AG20443 (cell line): Measurements from ENCODE around the gene GRM7.

ENCODE experiments used
- DNase-seq: peaks from one replicate; pipeline ENCODE4 v3.0.0; 2012; ENCODE audit warnings: low spot score, mixed read lengths

Gene GRM7

GRCh38 chr3:7504886-7505775 is 644.2 kb downstream of the GRM7 start:
- no peak for DNase-seq

GRCh38 chr3:7506606-7507180 is 645.8 kb downstream of the GRM7 start:
- no peak for DNase-seq

DNA sequence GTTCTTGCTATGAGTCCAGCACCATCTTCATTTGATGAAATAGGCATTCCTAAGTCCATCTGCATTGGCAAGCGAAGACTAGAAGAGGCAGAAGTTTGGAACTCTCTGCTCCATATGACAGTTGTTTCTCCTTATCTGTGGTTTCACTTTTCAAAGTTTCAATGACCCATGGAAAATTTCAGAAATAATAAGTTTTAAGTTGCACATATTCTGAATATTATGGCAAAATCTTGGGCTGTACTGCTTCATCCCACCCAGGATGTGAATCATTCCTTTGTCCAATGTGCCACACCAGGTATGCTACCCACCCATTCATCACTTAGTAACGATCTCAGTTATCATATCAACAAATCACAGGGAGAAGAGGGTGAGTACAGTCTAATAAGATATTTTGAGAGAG is 647.9 kb downstream of the GRM7 start:
- DNase-seq = no peak

- DNase-seq = no peak
Observed at GRCh38 chr3:7512048-7512447, 651.1 kb downstream of the GRM7 start.

- no peak for DNase-seq
Observed at GRCh38 chr3:7518026-7518425, 657.1 kb downstream of the GRM7 start.

DNA sequence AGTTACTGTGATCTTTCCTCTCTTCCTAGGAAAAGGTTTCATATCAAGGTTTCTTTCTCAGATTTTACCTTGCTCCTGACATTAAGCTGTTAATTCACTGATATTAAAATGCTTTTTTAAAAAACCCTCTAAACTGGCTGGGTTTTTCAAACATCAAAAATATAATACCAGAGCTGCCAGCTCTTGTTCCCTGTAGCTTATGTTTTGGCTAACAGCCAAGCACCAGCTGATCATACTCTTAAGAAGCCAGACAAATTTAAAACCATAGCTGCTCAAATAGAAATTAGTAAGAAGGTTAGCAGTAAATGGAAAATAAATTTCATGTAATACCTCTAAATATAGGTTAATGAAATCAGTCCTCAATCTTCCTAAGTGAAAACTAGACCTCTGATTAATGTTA is 657.5 kb downstream of the GRM7 start:
- no peak for DNase-seq

GRCh38 chr3:7520059-7520458 is 659.1 kb downstream of the GRM7 start:
- no peak for DNase-seq

GRCh38 chr3:7520593-7520992 is 659.7 kb downstream of the GRM7 start:
- no peak for DNase-seq

DNA sequence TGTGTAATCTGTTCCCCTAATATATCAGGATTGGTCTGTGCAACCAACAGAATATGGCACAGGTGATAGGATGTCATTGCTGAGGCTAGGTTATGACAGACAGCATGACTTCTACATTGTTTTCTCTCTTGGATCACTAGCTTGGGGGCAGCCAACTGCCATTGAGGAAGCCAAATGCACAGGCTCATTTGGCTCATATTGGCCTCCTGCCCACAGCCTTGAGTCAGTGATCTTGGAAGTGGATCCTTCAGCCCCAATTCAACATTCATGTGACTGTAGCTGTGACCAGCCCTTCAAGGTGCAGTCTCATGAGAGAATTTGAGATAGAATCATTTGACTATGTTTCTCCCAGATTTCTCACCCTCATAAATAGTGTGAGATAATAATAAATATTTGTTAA is 675.6 kb downstream of the GRM7 start:
- no peak for DNase-seq

GRCh38 chr3:7536921-7537320 is 676.0 kb downstream of the GRM7 start:
- DNase-seq = no peak

GRCh38 chr3:7543294-7543880 is 682.5 kb downstream of the GRM7 start:
- no peak for DNase-seq

DNA sequence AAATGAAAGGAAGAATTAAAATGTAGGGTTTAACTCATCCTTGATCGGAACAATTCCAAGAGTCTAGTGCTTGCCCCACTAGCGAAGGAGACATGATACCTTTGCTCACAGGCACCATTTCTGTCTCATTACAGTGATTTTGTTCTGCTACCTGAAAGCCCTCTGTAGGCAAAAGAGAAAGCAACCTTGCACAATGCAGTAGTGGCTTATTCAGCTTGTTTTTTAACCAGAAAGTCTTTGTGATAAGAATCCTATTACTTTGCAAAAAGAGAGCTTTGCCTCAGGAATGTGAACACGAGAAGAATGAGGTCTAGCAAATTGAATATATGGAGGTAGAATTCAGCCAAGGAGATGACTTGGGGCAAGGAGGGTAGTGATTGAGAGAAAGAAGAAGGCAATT is 684.4 kb downstream of the GRM7 start:
- no peak for DNase-seq

DNA sequence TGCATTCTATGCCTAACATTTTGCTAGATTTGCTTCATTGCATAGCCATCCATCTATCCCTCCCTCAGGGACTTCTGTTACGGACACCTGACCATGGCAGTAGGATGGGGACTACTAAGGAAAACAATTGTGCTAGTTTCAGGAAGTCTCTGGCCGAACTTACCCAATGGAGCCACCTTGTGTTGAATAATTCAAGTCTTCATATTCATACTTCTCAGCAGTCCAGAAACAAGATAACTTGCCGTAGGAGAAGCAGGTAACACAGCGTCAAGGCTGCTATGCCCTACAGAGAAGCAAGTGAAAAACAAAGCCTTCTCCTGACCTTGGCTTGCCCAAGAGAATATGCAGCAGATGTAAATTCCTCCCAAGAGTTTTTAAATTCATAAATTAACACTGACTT is 685.3 kb downstream of the GRM7 start:
- no peak for DNase-seq

DNA sequence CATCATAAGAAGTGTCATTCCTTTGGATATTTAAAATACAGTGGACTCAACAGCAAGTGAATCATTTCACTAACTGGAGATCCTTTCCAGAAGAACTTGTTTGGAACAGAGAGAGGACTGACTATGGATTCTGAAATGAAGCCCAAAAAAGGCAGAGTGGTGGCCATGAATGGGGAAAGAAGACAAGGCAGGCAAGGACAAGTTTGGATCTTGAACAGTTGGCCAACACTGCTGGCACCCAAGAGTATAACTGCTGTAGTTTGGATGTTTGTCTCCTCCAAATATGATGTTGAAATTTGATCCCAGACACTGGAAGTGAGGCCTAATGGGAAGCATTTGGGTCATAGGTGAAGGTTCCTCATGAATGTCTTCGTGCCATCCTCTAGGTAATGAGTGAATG is 686.9 kb downstream of the GRM7 start:
- DNase-seq = no peak

- DNase-seq = no peak
Observed at GRCh38 chr3:7562892-7563291, 702.0 kb downstream of the GRM7 start.

- no peak for DNase-seq
Observed at GRCh38 chr3:7565574-7565973, 704.7 kb downstream of the GRM7 start.

DNA sequence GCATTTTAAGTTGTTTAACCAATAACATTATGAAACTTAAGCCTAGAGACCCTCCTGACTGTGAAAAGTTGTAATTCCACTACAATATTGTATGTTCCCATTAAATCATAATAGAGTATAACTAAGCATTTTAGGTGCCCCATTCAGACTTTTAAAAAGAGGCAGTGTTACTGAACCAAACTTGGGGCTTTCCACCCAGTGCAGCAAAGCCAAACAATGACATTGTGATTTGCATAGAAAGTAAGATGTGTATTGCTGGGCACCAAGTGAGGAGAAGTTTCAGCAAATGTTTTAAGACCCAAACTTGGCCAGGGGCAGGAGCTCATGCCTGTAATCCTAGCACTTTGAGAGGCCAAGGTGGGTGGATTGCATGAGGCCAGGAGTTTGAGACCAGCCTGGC is 706.2 kb downstream of the GRM7 start:
- no peak for DNase-seq

DNA sequence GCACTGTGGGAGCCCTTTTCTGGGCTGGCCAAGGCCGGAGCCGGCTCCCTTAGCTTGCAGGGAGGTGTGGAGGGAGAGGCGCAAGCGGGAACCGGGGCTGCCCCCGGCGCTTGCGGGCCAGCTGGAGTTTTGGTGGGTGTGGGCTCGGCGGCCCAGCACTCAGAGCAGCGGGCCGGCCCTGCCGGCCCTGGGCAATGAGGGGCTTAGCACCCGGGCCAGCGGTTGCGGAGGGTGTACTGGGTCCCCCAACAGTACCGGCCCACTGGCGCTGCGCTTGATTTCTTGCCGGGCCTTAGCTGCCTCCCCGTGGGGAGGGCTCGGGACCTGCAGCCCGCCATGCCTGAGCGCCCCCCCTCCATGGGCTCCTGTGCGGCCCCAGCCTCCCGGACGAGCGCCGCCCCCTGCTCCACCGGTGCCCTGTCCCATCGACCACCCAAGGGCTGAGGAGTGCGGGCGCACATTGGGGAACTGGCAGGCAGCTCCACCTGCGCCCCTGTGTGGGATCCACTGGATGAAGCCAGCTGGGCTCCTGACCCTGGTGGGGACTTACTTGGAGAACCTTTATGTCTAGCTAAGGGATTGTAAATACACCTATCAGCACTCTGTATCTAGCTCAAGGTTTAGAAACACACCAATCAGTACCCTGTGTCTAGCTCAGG is 707.7 kb downstream of the GRM7 start:
- DNase-seq = no peak

DNA sequence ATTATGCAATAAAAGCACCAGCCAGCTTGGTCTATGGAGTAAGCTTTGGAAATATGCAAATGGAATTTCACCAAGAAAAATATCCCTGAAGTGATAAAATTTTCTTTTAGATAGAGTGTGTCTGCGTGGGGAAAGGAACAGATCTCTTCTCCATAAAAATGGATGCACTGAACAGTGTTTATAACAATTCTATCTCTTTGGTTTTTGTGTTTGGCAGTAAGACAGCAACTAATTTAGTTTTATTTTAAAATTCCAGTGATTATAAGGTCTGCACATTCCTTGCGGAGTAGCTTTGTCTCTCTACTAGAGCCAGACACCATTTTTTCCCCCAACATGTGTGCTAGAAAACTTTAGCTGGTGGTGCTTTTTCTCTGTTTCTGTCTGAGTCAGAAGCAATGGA is 712.4 kb downstream of the GRM7 start:
- DNase-seq = no peak

DNA sequence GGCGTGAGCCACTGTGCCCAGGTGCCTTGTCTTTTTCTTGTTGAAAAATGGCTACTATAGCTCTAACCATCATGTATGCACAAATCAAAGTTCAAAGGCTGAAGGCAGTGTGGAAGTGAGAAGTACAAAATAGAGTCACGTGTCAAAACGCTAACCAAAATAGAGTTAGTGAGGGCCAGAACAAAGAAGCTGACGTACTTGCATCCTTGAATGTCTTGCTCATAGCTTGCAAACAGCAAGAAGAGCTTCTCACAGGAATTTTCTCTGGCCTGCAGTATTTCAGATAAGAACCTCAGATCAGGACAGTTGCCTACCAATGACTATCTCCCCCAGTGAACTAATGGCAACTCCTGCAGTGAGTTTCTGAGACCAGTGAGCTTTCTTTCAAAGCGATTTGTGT is 713.5 kb downstream of the GRM7 start:
- no peak for DNase-seq

- DNase-seq = no peak
Observed at GRCh38 chr3:7576071-7576470, 715.2 kb downstream of the GRM7 start.

DNA sequence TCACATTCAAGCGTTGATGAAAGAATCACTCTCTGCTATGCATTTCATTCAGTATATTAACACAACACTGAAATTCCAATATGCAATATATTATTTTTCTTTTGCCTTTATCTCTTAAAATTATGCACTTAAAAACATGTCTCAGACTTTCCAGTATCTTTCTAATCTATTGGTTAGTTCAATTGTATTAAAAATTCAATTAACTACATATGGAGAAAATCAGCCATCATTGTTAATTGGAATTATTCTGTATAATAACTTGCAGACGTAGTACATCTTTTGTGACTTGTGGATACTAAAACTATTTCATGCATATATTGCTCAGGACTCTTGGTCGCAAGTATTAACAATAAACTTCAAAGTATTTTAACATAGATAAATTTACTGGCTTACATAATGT is 715.6 kb downstream of the GRM7 start:
- DNase-seq = no peak

- DNase-seq = no peak
Observed at GRCh38 chr3:7577513-7577912, 716.6 kb downstream of the GRM7 start.
